ENCODE measurements around the gene ICE1.
"Not testable (repeated sequence)": the region's sequence is repeated elsewhere in the genome, so short reads cannot be mapped to it uniquely, and the experiment has no call there.

Gene ICE1

DNA sequence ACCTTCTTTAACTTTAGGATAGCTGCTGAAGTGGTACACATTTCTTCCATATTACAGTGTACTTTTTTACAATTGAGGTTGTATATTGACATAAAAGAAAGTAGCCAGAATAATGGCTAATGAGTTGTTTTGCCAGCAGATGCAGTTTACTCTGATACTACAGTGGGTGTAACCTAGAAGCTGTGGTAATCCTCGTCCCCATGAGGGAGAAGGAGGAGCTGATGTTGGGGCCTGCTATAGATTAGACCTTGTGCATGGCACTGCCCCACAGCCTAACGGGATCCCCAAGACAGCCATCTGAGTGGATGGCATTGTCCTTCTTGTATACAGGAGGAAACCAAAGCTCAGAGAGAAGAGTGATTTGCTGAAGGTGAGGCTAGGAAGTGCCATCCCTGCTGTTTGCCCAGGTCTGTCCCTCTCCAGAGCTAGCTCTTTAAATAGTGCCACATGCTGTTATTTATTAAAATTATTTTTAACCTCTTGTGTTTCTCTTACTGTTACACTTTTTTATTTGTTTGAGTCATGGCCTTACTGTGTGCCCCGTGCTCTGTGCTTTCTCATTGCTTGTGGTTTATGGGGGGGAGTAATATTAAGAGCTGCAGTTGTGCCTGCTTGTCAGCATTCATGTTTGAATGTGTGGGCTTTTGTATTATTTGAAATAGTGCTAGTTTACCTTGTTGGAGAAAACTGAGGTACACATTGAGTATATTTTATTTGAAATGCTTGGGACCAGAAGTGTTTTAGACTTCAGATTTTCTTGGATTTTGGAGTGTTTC, 65.3 kb downstream of the ICE1 start:
- DNase-seq (ENCODE audit: low read depth): no peak
- no peak overlapping the region for H3K4me3 ChIP-seq (ENCODE audit: low read length)
- no peak for TF ChIP-seq CTCF (conservative IDR thresholded peaks at IDR 0.05; ENCODE audit: low read depth, low read length)

DNA sequence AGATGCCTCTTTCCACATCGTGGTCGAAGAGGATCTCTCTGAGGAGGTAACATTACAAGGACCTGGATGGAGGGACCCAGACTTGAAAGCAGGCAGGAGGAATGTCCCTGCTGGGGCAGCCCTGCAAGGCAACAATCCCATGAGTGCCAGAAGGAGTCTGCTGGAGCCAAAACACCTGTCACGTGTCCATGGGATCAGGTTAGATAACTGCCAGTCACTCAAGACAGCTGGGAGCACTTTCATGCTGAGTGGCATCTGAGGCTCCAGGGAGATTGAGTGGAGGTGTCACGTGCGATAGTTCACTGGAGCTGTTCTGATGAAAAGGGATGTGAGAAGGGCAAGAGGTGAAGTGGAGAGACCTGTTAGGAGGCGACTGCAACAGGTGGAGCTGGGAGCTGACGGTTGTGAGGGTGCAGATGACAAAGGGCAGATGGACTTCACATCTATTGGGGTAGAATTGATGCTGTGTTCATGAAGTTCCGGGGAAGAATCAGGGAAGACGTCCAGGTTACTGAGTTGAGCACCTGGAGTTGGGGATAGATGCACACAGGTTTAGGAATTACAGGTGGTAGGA, 68.4 kb downstream of the ICE1 start:
- H3K4me3 ChIP-seq (ENCODE audit: low read length): no peak overlapping the region
- no peak for TF ChIP-seq CTCF (conservative IDR thresholded peaks at IDR 0.05; ENCODE audit: low read depth, low read length)
- DNase-seq (ENCODE audit: low read depth): no peak

GRCh38 chr5:5492087-5492933, 69.8 kb downstream of the ICE1 start:
- H3K4me3 ChIP-seq (ENCODE audit: low read length): no peak overlapping the region
- peak; percentile 9 for DNase-seq (ENCODE audit: low read depth)
- TF ChIP-seq CTCF (conservative IDR thresholded peaks at IDR 0.05; ENCODE audit: low read depth, low read length): peak; percentile 79

DNA sequence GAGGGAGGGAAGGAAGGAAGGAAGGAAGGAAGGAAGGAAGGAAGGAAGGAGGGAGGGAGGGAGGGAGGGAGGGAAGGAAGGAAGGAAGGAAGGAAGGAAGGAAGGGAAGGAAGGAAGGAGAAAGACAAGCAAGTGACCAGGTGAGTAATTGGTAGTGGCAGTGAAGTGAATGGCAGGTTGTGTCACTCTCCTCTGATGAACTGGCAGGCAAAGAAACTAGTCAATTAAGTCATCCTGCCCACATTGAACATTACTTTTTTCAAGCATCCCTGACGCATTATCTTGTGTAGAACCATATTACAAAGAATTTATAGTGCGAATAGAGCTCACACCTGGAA, 70.4 kb downstream of the ICE1 start:
- H3K4me3 ChIP-seq (ENCODE audit: low read length); DNase-seq (ENCODE audit: low read depth): not testable (repeated sequence)

GRCh38 chr5:5494489-5495402, 72.3 kb downstream of the ICE1 start:
- TF ChIP-seq CTCF (conservative IDR thresholded peaks at IDR 0.05; ENCODE audit: low read depth, low read length): no peak
- peak overlapping the region; percentile 37 for H3K4me3 ChIP-seq (ENCODE audit: low read length)
- peak; percentile 22 for DNase-seq (ENCODE audit: low read depth)

GRCh38 chr5:5497152-5497788, 74.8 kb downstream of the ICE1 start:
- no peak overlapping the region for H3K4me3 ChIP-seq (ENCODE audit: low read length)
- DNase-seq (ENCODE audit: low read depth): peak; percentile 13
- TF ChIP-seq CTCF (conservative IDR thresholded peaks at IDR 0.05; ENCODE audit: low read depth, low read length): peak; percentile 80

Measured in retinal pigment epithelial cell (primary cell).